ENCODE results near the gene PTPRK.

GRCh38 chr6:128558021-128558420, 37.6 kb upstream of the PTPRK start:
- TF ChIP-seq CTCF (IDR thresholded peaks at IDR 0.05) (no peak), POLR2A (IDR thresholded peaks at IDR 0.05) (no peak)
